Stomach (tissue), 9 donors: ENCODE results near the gene PPP1R13B. TPM values are rescaled to one million over a fixed set of nuclear protein-coding genes. Genes with fewer than 3 reads are reported as not detected.
"Not testable (repeated sequence)": the region's sequence is repeated elsewhere in the genome, so short reads cannot be mapped to it uniquely, and the experiment has no call there.

Experiments used
- DNase-seq, 2 donors: peaks; one replicate each; pipeline versions ENCODE4 v3.0.0 to v3.0.0-alpha.2; 2013 to 2019
- H3K27ac ChIP-seq, 5 donors: fragments of 200-600 bp in 4 of 5; sonication (generic) in 4 of 5; one replicate each; pipeline ENCODE4 v1.5.1; 2013 to 2019; ENCODE audit warnings: mild to moderate bottlenecking in 1 of 5, moderate library complexity in 1 of 5
- H3K27me3 ChIP-seq, 3 donors: fragments of 200-600 bp; sonication (generic); one replicate each; pipeline ENCODE4 v1.5.1; 2017 to 2019; ENCODE audit warnings: mixed run types in 1 of 3
- H3K36me3 ChIP-seq, 4 donors: fragments of 200-600 bp; sonication (generic); 1 replicate in 3 of 4; 2 replicates in 1 of 4; pipeline ENCODE4 v1.5.1; 2016 to 2019
- H3K4me1 ChIP-seq, 4 donors: fragments of 200-600 bp; sonication (generic); one replicate each; pipeline ENCODE4 v1.5.1; 2016 to 2019
- H3K4me3 ChIP-seq, 4 donors: fragments of 200-600 bp; sonication (generic) in 3 of 4; one replicate each; pipeline ENCODE4 v1.5.1; 2016 to 2019; ENCODE audit warnings: mild to moderate bottlenecking in 1 of 4
- H3K9me3 ChIP-seq, 4 donors: fragments of 200-600 bp; sonication (generic); one replicate each; pipeline ENCODE4 v1.5.1; 2016 to 2019
- CTCF ChIP-seq, 7 experiments: fragments of 450-650 bp in 4 of 7; fragments of 200-600 bp in 3 of 7; sonication (generic) in 3 of 7; IDR thresholded peaks; one replicate each; pipeline ENCODE4 v1.5.1; 2016 to 2019; ENCODE audit warnings: antibody characterized with exemption in 7 of 7, control low read depth in 2 of 7, mild to moderate bottlenecking in 1 of 7
- EP300 ChIP-seq: sonication (generic); formaldehyde crosslinking; IDR thresholded peaks from one replicate; pipeline ENCODE4 v1.6.1; 2017; ENCODE audit warnings: antibody characterized with exemption
- POLR2A ChIP-seq, 4 donors: fragments of 450-650 bp; IDR thresholded peaks; one replicate each; pipeline ENCODE4 v1.6.1; 2016; ENCODE audit warnings: antibody characterized with exemption in 4 of 4, control low read depth in 2 of 4, mild to moderate bottlenecking in 1 of 4, moderate library complexity in 1 of 4
- POLR2AphosphoS5 ChIP-seq, 3 donors: sonication (generic); formaldehyde crosslinking; IDR thresholded peaks; one replicate each; pipeline ENCODE4 v1.6.1; 2016; ENCODE audit warnings: antibody characterized with exemption in 3 of 3
- WGBS, 5 donors: extraction: QIAGEN DNeasy Blood & Tissue Kit in 3 of 5; methylation state at CpG; one replicate each; pipeline versions ENCODE4 v1.1.5 to v1.1.7; 2013 to 2018; 5-methylcytosine and 5-hydroxymethylcytosine counted together
- intact Hi-C: fragments of 100-400 bp; cut with DNase I; formaldehyde crosslinking; loops from one replicate; pipeline ENCODE4 v1.15.1; 2023; ENCODE audit warnings: low total_unique reads
- polyA plus RNA-seq, 3 donors: library from polyadenylated mRNA; stranded (reverse); fragments of 200-250 nt; gene quantifications; one replicate each; pipeline ENCODE4 v1.2.3, GENCODE V29; 2013
- total RNA-seq, 5 donors: library from RNA; depleted of rRNA; stranded (reverse); fragments of >200 nt; gene quantifications; one replicate each; pipeline versions ENCODE4 v1.1.0 to v1.2.3, GENCODE V29; 2014 to 2016
- donor health status: healthy with polysubstance abuse.
- donor health status: Bipolar disorder and iron deficiency.
- donor health status: healthy.

Gene PPP1R13B
- total and polyA plus RNA-seq, 8 donors = 10.8 to 84.0 (median 18.3) TPM

GRCh38 chr14:103890052-103890371 lies 42.6 kb upstream of the PPP1R13B start:
- Histone ChIP-seq H3K9me3 (no peaks in the 10 kb centered on the region), H3K27ac (peak overlapping the region; percentile 76 to 87 (median 81)), H3K4me1 (peaks cover 41 to 64% (median 59%) of the 10 kb centered on the region in 4 donors), H3K4me3 (no peak overlapping the region), H3K27me3 (no peaks in the 10 kb centered on the region), H3K36me3 (no peaks in the 10 kb centered on the region)
- TF ChIP-seq POLR2AphosphoS5 (IDR thresholded peaks at IDR 0.05) (no peak), POLR2A (IDR thresholded peaks at IDR 0.05) (no peak), CTCF (IDR thresholded peaks at IDR 0.05) (no peak), EP300 (no peak)
- no peak for DNase-seq
- 70 to 89% (median 74%) methylated on average over 6 to 10 of the region's 10 CpGs for WGBS, 5 donors
- intact Hi-C loops = no loop called here

- TF ChIP-seq POLR2AphosphoS5 (IDR thresholded peaks at IDR 0.05) (peak in 2 of 3 donors; percentile 17 to 35), EP300 (no peak), POLR2A (IDR thresholded peaks at IDR 0.05) (no peak), CTCF (IDR thresholded peaks at IDR 0.05) (no peak)
- intact Hi-C loops = no loop called here
- H3K27me3 ChIP-seq = no peaks in the 10 kb centered on the region
- H3K27ac ChIP-seq = peak overlapping the region; percentile 76 to 87 (median 81)
- no peaks in the 10 kb centered on the region for H3K9me3 ChIP-seq
- peaks cover 36 to 59% (median 53%) of the 10 kb centered on the region in 4 donors for H3K4me1 ChIP-seq
- no peaks in the 10 kb centered on the region for H3K36me3 ChIP-seq
- WGBS, 5 donors = 35 to 58% (median 42%) methylated on average over 21 to 31 of the region's 31 CpGs
- DNase-seq = peak in 1 of 2 donors; percentile 70
- no peak overlapping the region for H3K4me3 ChIP-seq
Observed at GRCh38 chr14:103889313-103890051, 42.1 kb upstream of the PPP1R13B start.

GRCh38 chr14:103889002-103889312 lies 41.6 kb upstream of the PPP1R13B start:
- DNase-seq, H3K27me3 ChIP-seq, H3K4me3 ChIP-seq, intact Hi-C loops, H3K36me3 ChIP-seq, H3K9me3 ChIP-seq: not testable (repeated sequence)
- H3K4me1 ChIP-seq = peaks cover 30 to 54% (median 48%) of the 10 kb centered on the region in 4 donors
- 63 to 87% (median 70%) methylated on average over 4 to 8 of the region's 8 CpGs for WGBS, 5 donors
- H3K27ac ChIP-seq = peak overlapping the region; percentile 76 to 87 (median 81)

GRCh38 chr14:103887557-103888115 lies 40.3 kb upstream of the PPP1R13B start:
- no peak for TF ChIP-seq POLR2A (IDR thresholded peaks at IDR 0.05)
- TF ChIP-seq EP300 = no peak
- TF ChIP-seq CTCF (IDR thresholded peaks at IDR 0.05) = no peak
- no peak for TF ChIP-seq POLR2AphosphoS5 (IDR thresholded peaks at IDR 0.05)
- peaks cover 36 to 59% (median 54%) of the 10 kb centered on the region in 4 donors for H3K4me1 ChIP-seq
- H3K27ac ChIP-seq = peak overlapping the region in 4 of 5 donors; percentile 63 to 85 (median 80)

GRCh38 chr14:103887170-103887501 lies 39.8 kb upstream of the PPP1R13B start:
- Histone ChIP-seq H3K4me3 (no peak overlapping the region), H3K4me1 (peaks cover 41 to 64% (median 59%) of the 10 kb centered on the region in 4 donors), H3K27ac (peak overlapping the region in 1 of 5 donors; percentile 78), H3K9me3 (no peaks in the 10 kb centered on the region), H3K36me3 (no peaks in the 10 kb centered on the region), H3K27me3 (no peaks in the 10 kb centered on the region)
- TF ChIP-seq POLR2AphosphoS5 (IDR thresholded peaks at IDR 0.05) (no peak), CTCF (IDR thresholded peaks at IDR 0.05) (no peak), POLR2A (IDR thresholded peaks at IDR 0.05) (no peak), EP300 (no peak)
- intact Hi-C loops = no loop called here
- 81 to 97% (median 87%) methylated on average over 6 of the region's 6 CpGs for WGBS, 5 donors
- no peak for DNase-seq

More at GRCh38 chr14:103887557-103888115, 40.3 kb upstream of the PPP1R13B start:
- H3K9me3 ChIP-seq = no peaks in the 10 kb centered on the region
- DNase-seq = no peak
- WGBS, 5 donors = 76 to 85% (median 77%) methylated on average over 7 to 10 of the region's 10 CpGs
- H3K27me3 ChIP-seq = no peaks in the 10 kb centered on the region
- H3K36me3 ChIP-seq = no peaks in the 10 kb centered on the region
- intact Hi-C loops = no loop called here
- H3K4me3 ChIP-seq = no peak overlapping the region
